ENCODE results near the gene NKAIN2. TPM values are rescaled to one million over a fixed set of nuclear protein-coding genes. Genes with fewer than 3 reads are reported as not detected.

NKAIN2 gene
- total RNA-seq, 2 donors from 2014 or later: 0.29 TPM; not detected in 1

- no peaks in the 10 kb centered on the region for H3K9me3 Mint-ChIP-seq
- 90 to 93% methylated on average over 3 of the region's 3 CpGs for WGBS, 2 experiments (ENCODE audit: insufficient coverage in 1 of 2, insufficient read length in 1 of 2)
- TF ChIP-seq, protein P1, sequence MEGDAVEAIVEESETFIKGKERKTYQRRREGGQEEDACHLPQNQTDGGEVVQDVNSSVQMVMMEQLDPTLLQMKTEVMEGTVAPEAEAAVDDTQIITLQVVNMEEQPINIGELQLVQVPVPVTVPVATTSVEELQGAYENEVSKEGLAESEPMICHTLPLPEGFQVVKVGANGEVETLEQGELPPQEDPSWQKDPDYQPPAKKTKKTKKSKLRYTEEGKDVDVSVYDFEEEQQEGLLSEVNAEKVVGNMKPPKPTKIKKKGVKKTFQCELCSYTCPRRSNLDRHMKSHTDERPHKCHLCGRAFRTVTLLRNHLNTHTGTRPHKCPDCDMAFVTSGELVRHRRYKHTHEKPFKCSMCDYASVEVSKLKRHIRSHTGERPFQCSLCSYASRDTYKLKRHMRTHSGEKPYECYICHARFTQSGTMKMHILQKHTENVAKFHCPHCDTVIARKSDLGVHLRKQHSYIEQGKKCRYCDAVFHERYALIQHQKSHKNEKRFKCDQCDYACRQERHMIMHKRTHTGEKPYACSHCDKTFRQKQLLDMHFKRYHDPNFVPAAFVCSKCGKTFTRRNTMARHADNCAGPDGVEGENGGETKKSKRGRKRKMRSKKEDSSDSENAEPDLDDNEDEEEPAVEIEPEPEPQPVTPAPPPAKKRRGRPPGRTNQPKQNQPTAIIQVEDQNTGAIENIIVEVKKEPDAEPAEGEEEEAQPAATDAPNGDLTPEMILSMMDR (conservative IDR thresholded peaks at IDR 0.05): no peak
- H3K27me3 Mint-ChIP-seq (ENCODE audit: insufficient read depth): no peaks in the 10 kb centered on the region
- Histone ChIP-seq H3K9me3 (ENCODE audit: control insufficient read depth, low read length) (no peaks in the 10 kb centered on the region), H3K27ac (ENCODE audit: low read depth, low read length) (no peak overlapping the region), H3K9ac (ENCODE audit: extremely low read depth, low read length, poor library complexity, severe bottlenecking) (no peak overlapping the region), H3K4me1 (ENCODE audit: control insufficient read depth, insufficient read depth, low read length) (no peaks in the 10 kb centered on the region), H3K4me3 (ENCODE audit: low read length) (no peak overlapping the region), H3K27me3 (ENCODE audit: control insufficient read depth, insufficient read depth, low read length, poor library complexity, severe bottlenecking) (no peaks in the 10 kb centered on the region), H3K36me3 (ENCODE audit: control insufficient read depth, insufficient read depth, low read length) (no peaks in the 10 kb centered on the region)
- no peak for DNase-seq
- H3K4me3 Mint-ChIP-seq: no peak overlapping the region
- no peaks in the 10 kb centered on the region for H3K36me3 Mint-ChIP-seq (ENCODE audit: low read depth)
- peaks cover 20% of the 10 kb centered on the region for H3K4me1 Mint-ChIP-seq
- H3K27ac Mint-ChIP-seq: no peak overlapping the region
Measured at GRCh38 chr6:124772733-124773319, 969.2 kb downstream of the NKAIN2 start.

DNA sequence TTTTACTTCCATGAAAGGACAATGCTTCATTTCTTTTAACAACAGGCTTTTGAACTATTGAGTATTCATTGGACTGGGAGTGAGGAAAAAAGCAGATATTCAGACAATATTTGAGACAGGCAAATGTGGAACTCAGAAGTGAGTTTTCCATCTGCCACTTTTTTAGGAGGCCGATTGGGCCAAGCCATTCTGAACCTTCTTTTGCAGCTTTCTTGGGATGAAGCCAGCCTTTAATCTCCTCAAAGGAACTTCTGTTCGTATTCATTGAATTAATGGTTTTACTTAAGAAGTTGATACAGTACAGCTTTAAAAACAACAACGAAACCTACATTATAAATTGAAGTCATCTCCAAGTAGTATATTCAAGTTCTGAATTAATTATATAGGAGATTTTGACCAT lies 971.5 kb downstream of the NKAIN2 start:
- Histone ChIP-seq H3K27me3 (ENCODE audit: control insufficient read depth, insufficient read depth, low read length, poor library complexity, severe bottlenecking) (no peaks in the 10 kb centered on the region), H3K9ac (ENCODE audit: extremely low read depth, low read length, poor library complexity, severe bottlenecking) (no peak overlapping the region), H3K4me3 (ENCODE audit: low read length) (no peak overlapping the region), H3K36me3 (ENCODE audit: control insufficient read depth, insufficient read depth, low read length) (no peaks in the 10 kb centered on the region), H3K4me1 (ENCODE audit: control insufficient read depth, insufficient read depth, low read length) (no peaks in the 10 kb centered on the region), H3K27ac (ENCODE audit: low read depth, low read length) (no peak overlapping the region), H3K9me3 (ENCODE audit: control insufficient read depth, low read length) (no peaks in the 10 kb centered on the region)
- H3K27ac Mint-ChIP-seq: no peak overlapping the region
- H3K4me1 Mint-ChIP-seq: peaks cover 8% of the 10 kb centered on the region
- H3K27me3 Mint-ChIP-seq (ENCODE audit: insufficient read depth): no peaks in the 10 kb centered on the region
- TF ChIP-seq, protein P1 (conservative IDR thresholded peaks at IDR 0.05): no peak
- no peak for DNase-seq
- WGBS, 2 experiments (ENCODE audit: insufficient coverage in 1 of 2, insufficient read length in 1 of 2): 93 to 100% methylated on average over 1 of the region's 3 CpGs
- no peak overlapping the region for H3K4me3 Mint-ChIP-seq
- H3K36me3 Mint-ChIP-seq (ENCODE audit: low read depth): no peaks in the 10 kb centered on the region
- no peaks in the 10 kb centered on the region for H3K9me3 Mint-ChIP-seq

DNA sequence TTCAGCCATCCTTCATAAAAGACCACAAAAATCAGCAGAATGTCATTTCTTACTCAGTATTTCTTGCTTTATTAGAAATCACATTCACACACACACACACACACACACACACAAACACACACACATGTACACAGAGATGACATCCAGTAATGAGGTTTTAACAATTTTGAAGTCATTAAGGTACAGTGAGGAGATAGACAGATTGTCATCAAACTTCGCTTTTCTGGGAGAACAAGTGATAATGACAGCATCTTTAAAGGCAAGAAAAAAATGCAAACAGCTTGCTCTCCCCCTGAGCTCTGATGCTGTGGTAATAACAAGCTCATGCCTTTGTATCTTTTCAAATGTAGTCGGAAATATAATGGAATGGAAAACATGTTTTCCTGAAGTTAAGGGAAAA lies 974.2 kb downstream of the NKAIN2 start:
- H3K9ac ChIP-seq (ENCODE audit: extremely low read depth, low read length, poor library complexity, severe bottlenecking): no peak overlapping the region
- H3K27me3 Mint-ChIP-seq (ENCODE audit: insufficient read depth): no peaks in the 10 kb centered on the region
- no peaks in the 10 kb centered on the region for H3K36me3 Mint-ChIP-seq (ENCODE audit: low read depth)
- no peaks in the 10 kb centered on the region for H3K36me3 ChIP-seq (ENCODE audit: control insufficient read depth, insufficient read depth, low read length)
- H3K4me1 Mint-ChIP-seq: no peaks in the 10 kb centered on the region
- DNase-seq: no peak
- WGBS, 2 experiments (ENCODE audit: insufficient coverage in 1 of 2, insufficient read length in 1 of 2): 86 to 89% methylated on average over 2 of the region's 2 CpGs
- TF ChIP-seq, protein P1 (conservative IDR thresholded peaks at IDR 0.05): no peak
- H3K27ac ChIP-seq (ENCODE audit: low read depth, low read length): no peak overlapping the region
- H3K4me1 ChIP-seq (ENCODE audit: control insufficient read depth, insufficient read depth, low read length): no peaks in the 10 kb centered on the region
- no peak overlapping the region for H3K4me3 Mint-ChIP-seq
- no peaks in the 10 kb centered on the region for H3K9me3 Mint-ChIP-seq
- H3K4me3 ChIP-seq (ENCODE audit: low read length): no peak overlapping the region
- H3K27me3 ChIP-seq (ENCODE audit: control insufficient read depth, insufficient read depth, low read length, poor library complexity, severe bottlenecking): no peaks in the 10 kb centered on the region
- no peaks in the 10 kb centered on the region for H3K9me3 ChIP-seq (ENCODE audit: control insufficient read depth, low read length)
- H3K27ac Mint-ChIP-seq: no peak overlapping the region
